Activated CD4-positive, alpha-beta T cell treated with anti-CD3 and anti-CD28 coated beads for 4 hours (primary cell): ENCODE data around the gene GALNT9.
"Not testable (repeated sequence)": the region's sequence is repeated elsewhere in the genome, so short reads cannot be mapped to it uniquely, and the experiment has no call there.

Source experiments
- DNase-seq, 2 donors: peaks; one replicate each; pipeline ENCODE4 v3.0.0-alpha.2; 2020

The GALNT9 gene

DNA sequence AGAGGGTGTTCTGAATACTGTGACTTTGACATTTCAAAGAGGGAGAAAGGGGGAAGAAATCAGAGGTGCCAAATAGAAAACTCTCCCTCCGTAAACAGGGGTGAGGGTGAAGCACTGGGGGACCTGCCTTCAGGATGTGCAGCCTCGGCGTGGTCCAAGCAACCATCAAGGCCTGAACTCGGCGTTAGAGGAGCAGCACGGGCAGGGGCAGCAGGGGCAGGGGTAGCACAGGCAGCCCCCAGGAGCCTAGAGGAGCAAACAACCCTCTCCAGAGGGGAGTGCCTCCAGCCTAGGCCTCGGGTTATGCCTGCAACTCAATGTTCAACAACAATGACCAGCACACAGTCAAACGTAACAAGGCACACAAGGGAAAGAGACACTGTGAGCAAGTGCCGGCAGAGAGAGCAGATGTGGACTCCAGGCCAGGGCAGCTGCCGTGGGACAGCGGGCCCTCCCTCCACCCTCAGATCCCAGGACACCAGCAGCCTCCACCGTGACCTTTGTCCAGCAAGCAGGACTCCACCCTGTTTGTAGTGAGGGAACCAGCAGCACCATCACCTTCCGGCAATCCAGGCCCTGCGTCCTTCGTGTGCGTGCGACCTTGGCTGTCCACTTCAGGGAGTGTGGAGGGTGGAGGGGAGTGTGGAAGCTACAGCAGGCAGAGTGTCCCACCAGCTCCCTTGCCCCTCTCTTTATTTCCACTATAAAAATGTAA, 18.0 kb downstream of the GALNT9 start:
- DNase-seq = no peak

DNA sequence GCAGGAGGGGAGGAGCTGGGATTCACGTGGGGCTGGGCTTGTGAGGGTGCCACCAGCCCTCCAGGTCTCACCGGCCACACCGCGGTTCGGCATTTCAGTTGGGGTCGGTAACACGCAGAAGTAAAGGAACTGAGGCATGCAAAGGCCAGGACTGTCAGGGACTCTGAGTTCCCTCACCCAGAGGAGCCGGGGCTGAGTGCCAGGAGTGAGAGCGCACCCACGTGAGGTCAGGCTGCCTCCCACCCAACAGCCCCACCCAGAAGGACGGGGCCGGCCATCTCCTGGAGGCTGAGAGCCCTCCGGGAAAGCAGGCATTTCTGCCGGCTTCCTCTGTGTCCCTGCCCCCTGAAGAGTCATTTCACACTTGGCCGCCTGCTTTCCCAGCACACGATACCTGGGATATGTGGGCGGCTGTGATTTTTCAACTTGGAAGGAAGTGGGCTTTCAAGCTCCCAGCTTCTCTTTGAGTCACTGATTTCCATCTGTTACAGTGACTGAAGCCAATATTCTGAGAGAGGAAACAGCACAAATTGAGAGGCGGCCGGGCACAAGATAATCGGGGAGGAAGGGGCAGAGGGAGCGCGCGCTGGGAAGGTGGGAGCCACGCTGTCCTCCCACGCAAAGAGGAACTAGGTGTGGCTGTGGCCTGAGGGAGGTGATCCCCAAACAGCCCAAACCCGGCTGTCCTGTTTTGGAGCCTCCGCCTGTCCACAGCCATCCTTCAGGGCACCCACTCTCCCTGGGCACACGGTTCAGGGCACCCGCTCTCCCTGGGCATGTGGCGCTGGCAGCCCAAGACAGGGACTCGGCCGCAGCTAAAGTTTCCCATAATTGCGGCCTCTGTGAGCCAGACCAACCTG, 19.0 kb downstream of the GALNT9 start:
- DNase-seq = no peak

DNA sequence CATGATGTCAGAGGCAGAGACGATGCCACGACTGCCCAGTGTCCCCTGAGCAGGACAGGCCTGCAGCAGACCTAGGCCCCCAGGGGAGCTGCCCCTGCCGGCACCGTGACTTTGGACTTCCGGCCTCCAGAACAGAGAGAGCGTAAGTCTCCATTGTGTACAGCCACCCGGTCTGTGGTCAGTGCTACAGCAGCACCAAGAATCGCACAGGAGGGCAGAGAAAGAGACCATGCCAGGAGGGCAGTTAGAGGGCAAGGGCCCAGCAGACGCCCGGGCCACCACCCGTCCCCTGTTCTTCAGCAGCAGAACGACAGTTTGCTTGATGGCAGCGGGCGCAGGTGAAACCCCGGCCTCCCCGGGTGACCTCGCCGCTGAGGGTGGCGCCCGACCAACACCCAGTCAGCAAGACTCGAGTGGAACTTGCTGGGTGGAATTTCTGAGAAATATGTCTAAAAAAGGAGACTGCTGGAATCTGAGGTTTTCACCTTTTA, 19.7 kb downstream of the GALNT9 start:
- DNase-seq = no peak

DNA sequence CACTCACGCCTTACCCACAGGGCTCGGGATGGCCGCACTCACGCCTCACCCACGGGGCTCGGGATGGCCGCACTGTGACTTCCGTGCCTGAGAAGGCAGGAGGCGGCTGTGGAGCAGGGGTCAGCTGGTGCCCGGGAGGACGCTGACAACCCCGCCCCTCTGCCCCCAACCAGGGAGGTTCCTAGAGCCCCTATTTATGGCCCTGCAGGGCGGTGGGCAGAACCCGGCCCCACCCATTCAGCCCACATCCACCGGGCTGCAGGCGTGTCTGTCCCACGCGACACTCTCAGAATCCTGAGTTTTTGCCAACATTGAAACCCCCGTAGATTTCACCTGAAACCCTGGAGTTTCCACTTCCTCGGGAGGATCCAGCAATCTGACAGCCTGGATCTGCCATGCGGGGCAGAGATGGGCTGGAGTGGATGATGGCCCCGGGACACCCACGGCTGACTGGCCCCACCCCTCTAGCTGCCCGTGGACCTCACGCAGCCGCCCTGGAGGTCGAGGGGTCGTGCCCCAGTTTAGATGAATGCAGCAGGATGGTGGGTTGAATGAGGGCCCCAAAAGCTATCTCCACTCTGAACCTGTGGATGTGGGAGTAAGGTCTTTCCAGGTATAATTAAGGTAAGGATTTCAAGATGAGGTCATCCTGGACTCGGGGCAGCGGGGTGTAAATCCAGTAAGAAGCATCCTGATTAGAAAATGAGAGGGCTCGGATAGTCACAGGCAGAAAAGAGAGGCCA, 20.4 kb downstream of the GALNT9 start:
- DNase-seq = no peak

DNA sequence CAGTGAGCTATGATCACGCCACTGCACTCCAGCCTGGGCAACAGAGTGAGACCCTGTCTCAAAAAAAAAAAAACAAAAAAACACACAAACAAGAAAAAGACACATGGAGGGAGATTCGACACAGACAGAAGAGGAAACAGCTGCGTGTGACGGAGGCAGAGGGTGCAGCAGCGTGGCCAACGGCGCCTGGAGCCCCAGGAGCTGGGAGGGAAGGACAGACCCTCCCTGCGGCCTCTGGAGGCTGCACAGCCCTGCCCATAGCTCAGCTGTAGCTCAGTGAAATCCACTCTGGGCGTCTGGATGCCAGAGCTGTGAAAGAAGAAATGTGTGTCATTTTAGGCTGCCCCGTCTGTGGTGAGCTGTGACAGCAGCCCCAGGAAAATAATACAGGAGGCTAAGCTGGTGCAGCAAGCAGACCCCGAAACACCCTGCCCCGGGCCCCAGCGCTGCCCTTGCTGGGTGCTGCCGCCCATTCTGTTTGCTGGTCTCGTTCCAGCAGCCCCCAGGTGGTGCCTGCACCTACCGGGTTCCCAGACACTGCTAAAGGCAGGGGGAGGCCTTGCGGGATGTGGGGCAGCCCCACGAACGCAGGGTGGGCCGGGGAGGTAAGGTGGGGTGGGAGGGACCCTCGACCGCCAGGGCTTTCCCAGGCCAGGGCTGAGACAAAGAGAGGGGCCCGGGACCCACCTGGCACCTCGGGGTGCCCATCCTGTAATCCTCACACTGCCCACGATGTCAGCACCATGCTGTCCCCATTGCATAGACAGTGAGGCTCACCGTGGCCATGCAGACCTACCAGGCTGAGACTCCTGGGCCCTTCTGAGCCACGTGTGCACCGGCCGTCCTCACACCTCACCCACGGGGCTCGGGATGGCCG, 21.2 kb downstream of the GALNT9 start:
- DNase-seq = no peak

DNA sequence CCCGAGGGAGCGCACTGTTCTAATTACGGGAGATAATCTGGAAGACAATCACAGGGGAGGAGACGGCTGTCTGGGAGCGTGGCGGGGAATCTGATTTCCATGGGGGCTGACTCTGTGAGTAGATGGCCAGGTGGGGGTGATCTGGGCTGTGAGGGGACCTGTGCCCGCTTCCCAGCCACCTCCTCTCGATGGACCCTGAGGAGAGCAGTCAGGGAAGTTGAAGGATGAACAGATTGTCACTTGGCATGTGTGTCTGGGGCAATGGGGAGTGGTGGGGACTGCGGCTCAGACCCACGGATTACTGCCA, 22.6 kb downstream of the GALNT9 start:
- no peak for DNase-seq

DNA sequence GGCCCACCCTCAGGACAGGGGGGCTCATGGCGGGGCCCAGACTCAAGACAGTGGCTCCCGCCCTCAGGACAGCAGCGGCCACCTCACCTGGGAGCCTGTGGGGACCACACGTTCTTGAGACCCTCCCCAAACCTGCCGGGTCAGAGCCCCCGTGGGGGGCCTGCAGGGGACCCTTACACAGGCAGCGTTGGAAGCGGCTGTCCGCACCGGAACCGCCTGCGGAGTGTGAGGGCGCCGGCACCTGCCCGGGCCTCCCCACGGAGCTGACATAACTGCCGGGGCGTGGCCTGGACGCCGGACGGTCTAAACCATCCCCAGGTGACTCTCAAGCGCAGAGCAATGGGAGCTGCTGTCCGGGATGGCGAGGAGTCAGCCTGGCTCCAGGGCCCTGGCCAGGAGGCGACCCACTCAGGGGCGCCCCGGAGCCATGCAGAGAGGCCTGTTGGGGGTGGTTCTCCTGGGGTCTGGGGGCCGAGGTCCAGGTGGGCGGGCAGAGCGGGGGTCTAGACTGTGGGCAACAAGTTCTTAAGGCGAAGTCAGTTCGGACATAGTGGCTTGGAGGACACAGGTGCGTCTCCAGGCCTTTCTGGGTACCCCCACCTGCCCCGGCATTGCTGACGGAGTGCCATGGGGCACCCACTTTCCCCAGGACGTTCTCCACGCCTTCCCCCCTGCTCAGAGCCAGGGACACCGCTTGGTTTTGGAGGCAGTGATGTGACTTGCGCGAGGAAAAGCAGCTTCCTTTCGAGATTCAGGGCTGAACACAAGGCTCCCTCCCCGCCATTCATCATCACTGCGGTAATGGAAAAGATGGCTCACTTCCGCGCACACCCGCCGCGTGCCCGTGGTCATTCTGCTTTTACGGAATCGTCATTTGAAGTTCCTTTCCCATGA, 23.2 kb downstream of the GALNT9 start:
- DNase-seq = no peak

DNA sequence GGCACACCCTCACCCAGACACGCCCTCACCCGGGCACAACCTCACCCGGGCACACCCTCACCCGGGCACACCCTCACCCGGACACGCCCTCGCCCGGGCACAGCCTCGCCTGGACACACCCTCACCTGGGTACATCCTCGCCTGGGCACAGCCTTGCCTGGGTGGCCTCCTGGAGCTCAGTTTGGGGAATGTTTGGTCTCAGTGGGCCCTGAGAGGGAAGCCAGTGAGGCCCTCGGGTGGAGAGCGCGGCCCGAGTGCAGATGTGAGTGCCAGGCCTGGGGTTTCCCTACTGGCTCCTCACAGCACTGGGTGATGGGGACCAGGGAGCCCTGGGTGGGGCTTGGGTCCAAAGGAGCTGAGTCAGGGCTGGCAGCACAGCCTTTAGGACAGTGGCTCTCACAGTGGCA, 23.8 kb downstream of the GALNT9 start:
- no peak for DNase-seq

DNA sequence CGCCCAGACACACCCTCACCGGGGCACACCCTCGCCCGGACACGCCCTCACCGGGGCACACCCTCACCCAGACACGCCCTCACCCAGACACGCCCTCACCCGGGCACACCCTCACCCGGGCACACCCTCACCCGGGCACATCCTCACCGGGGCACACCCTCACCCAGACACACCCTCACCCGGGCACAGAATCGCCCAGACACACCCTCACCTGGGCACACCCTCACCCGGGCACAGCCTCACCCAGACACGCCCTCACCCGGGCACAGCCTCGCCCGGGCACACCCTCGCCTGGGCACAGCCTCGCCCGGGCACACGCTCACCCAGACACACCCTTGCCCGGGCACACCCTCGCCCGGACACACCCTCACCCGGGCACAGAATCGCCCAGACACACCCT, 24.5 kb downstream of the GALNT9 start:
- not testable (repeated sequence) for DNase-seq

DNA sequence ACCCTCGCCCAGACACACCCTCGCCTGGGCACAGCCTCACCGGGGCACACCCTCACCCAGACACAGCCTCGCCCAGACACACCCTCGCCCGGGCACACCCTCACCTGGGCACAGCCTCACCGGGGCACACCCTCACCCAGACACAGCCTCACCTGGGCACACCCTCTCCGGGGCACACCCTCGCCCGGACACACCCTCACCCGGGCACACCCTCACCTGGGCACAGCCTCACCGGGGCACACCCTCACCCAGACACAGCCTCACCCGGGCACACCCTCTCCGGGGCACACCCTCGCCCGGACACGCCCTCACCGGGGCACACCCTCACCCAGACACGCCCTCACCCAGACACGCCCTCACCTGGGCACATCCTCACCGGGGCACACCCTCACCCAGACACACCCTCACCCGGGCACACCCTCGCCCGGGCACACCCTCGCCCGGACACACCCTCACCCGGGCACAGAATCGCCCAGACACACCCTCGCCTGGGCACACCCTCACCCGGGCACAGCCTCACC, 25.5 kb downstream of the GALNT9 start:
- not testable (repeated sequence) for DNase-seq

DNA sequence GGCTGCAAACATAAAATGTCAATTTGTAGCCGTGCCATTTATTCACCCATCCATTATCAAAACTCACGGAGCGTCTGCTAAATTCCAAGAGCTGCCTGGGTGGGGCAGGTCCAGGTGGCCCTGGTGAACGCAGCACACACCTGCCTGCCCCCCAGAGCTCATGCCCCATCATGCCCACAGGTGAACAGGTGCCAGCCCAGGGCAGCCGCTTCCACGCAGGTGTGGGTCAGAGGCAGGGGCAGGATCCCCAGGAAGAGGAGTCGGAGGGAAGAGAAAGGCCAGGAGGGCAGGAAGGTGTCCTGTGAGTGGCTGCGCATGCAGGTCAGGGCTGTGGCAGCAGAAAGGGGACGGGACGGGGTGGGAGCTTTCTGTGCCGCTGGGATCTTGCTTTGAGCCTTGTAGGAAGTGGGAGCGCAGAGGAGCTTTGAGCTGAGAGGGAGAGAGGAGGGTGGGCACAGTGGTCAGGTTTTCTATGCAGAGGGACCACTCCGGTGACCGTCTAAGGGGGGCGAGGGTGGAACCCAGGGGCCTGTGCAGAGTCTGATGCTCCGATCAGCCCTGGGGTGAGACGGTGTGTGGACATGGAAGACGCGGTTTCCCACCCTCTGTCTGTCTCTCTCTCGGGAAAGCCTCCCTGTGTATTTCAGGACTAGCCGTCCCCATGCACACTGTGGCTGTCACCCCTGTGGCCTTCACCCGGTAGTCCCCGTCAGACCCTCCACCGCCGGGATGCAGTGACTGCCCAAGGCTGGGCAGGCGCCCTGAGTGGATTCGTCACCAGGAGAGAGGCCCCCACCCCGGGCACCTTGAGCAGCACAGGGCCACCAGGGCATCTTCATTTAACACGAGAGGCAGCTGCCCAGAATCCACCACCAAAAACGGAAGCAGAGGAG, 26.7 kb downstream of the GALNT9 start:
- DNase-seq = no peak

DNA sequence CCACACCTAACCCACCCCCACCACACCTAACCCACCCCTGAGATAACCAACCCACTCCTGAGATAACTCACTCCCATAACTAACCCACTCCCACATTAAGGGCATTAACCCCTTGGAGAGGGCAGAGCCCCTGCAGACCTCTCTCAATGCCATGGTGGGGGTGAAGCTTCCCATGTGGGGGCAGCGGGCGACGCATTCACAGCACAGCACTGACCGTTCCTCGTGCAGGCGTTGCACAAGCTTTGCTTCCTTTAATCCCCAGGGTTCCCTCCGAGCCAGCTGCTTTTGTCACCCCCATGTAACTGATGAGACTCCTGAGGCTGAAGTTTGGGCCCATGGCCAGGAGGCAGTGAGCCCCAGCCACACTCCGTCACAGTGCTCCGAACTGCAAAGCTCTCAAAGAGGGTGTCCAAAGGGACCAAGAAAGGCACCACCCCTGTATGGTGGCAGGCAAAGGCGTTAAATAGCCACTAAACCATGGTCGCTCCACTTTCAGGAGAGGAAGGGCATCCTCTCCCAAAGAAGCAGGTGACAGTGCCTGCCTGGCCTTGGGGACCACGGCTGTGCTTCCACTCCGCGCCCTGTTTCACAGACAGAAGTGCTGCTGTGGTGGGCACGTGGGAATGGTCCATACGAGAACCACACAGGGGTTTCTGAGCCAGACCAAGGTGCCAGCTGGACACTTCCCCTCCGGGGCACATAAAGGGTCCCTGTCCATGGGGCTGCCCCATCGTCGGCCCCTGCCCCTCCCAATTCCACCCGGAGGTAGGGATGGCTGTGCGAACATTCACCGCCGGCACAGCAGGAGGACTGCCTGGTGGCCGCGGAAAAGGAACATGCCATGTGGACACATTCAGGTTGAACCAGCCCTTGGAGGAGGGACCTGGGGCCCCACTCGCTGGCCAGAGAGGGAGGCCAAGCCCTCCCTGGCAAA, 28.3 kb downstream of the GALNT9 start:
- no peak for DNase-seq

DNA sequence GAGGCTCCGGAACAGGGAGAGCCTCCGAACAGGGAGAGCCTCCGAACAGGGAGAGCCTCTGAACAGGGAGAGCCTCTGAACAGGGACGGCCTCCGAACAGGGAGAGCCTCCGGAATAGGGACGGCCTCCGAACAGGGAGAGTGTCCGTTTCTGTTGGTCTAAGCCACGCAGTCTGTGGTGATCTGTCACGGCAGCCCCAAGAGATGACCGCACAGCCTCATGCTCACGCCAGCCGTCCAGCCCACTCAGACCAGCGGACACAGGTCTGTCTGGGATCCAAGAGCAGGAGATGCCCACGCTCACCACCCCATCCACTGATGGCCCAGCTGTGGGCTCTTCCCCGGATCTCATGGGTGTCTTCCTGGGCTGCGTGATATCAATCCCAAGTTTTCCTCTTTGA, 33.3 kb downstream of the GALNT9 start:
- DNase-seq = no peak

DNA sequence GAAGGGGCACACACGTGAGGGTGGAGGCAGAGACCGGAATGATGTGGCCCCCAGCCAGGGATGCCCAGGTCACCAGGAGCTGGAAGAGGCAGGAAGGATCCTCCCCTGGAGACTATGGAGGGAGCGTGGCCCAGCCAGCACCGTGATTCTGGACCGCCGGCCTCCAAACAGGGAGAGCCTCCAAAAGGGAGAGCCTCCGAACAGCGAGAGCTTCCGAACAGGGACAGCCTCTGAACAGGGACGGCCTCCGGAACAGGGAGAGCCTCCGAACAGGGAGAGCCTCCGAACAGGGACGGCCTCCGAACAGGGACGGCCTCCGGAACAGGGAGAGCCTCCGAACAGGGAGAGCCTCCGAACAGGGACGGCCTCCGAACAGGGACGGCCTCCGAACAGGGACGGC, 33.8 kb downstream of the GALNT9 start:
- not testable (repeated sequence) for DNase-seq

DNA sequence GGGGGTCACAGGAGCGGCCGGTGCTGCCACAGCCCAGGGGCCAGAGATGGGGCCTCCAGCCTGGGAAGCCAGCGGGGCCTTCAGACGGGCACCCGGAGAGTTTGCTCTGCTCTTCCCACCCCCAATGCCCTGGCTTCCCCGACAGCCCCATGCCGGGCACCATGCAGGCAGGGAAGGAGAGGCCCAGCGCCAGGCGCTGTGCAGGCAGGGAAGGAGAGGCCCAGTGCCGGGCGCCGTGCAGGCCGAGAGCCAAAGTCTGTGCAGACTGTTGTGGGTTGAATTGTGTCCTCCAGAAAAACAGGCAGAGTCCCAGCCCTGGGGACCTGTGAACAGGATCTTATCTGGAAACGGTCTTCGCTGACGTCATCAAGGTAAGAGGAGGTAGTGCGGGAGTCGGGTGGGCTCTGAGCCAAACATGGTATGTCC, 34.3 kb downstream of the GALNT9 start:
- no peak for DNase-seq

DNA sequence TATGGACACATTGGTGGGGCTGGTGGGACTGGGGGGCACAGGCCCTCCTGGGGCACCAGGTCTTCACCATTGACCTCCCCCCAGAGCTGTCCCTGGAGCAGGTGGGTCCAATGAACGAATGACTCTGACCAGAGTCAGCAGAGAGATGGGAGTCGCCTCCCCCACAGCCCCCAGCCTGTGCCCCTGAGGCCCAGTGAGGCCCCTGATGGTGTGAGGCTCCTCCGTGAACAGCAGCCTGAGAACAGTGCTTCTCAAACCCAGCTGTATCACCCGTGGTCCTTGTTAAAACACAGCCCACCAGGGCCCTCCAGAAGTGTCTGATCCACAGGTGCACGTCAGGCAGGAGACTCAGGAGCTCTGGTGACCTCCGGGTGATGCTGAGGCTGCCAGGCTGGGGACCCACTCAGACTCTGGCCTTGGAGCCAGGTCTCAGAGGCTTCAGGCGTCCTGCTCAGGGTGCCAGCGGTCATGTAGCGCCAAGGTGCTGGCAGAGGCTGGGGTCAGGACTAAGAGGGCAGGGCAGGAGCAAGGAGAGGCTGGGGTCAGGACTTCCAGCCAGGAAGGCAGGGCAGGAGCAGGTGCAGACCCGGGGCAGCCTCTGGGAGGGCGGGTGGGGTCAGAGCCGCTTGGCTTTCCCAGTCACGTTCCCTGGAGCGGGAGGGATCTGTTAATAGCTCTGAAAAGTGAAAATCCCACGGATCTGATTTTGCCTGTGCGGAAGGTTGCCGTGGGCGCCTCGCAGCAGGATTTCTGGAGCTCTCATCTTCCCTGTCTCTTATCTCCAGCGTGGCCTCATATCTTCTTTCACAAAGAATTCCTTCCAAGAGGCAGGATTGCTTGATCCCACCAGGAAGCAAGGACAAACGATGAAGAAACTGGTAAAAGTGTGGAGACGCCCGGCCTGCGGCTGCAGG, 35.0 kb downstream of the GALNT9 start:
- no peak for DNase-seq
